Thoracic aorta endothelial cell (primary cell): Measurements from ENCODE around the gene HCAR3. TPM values are rescaled to one million over a fixed set of nuclear protein-coding genes. Genes with fewer than 3 reads are reported as not detected.

Source experiments
- small RNA-seq: library from RNA; depleted of rRNA; stranded (forward); fragments of <200 nt; gene quantifications from one replicate; pipeline ENCODE3, GENCODE V24; 2012
- total RNA-seq: library from RNA; depleted of rRNA; stranded (reverse); fragments of >200 nt; gene quantifications from 2 replicates; pipeline ENCODE4 v1.2.3, GENCODE V29; 2012

Gene HCAR3
- total RNA-seq = not detected in 2 replicates

GRCh38 chr12:122716658-122717057 is at the start of gene HCAR3:
HCAR3 (minus strand) TSS chr12:122716811; CDS start chr12:122716737, 74 bp downstream.

GRCh38 chr12:122752464-122753318 is 36.1 kb upstream of the HCAR3 start, which contains the start of gene DENR:
DENR (plus strand) TSS chr12:122752824; CDS start chr12:122753702, 878 bp downstream.

GRCh38 chr12:122730215-122731014 is 13.8 kb upstream of the HCAR3 start, which contains the start of gene HCAR1:
HCAR1 (minus strand) TSS chr12:122730844; CDS start chr12:122730339, 505 bp downstream.

GRCh38 chr12:122702890-122703611 is 13.6 kb downstream of the HCAR3 start, which contains the start of gene HCAR2:
HCAR2 (minus strand) TSS chr12:122703357; CDS start chr12:122703283, 74 bp downstream.

Small RNA genes lying within 50 kb of the gene (small RNA-seq; reads per million reads assigned to genes)
- not detected for gene AC026333.2

Other genes starting within 250 kb of the HCAR3 start
- gene ZCCHC8, start 215.9 kb downstream of the HCAR3 start, total RNA-seq = 30.6 and 32.0 TPM in 2 replicates
- 58.6 and 61.7 TPM in 2 replicates for gene RSRC2, start 189.9 kb downstream of the HCAR3 start, total RNA-seq
- gene KNTC1, start 189.6 kb downstream of the HCAR3 start, total RNA-seq = 69.3 and 82.3 TPM in 2 replicates
- gene HCAR2, start 13.5 kb downstream of the HCAR3 start, total RNA-seq = not detected in 2 replicates
- not detected in 2 replicates for gene HCAR1, start 14.0 kb upstream of the HCAR3 start, total RNA-seq
- 67.5 and 71.4 TPM in 2 replicates for gene DENR, start 36.0 kb upstream of the HCAR3 start, total RNA-seq
- gene CCDC62, start 57.8 kb upstream of the HCAR3 start, total RNA-seq = 0.72 and 0.80 TPM in 2 replicates
- gene HIP1R, start 118.6 kb upstream of the HCAR3 start, total RNA-seq = 82.2 and 93.1 TPM in 2 replicates
- 41.9 and 42.4 TPM in 2 replicates for gene VPS37B, start 179.3 kb upstream of the HCAR3 start, total RNA-seq
- 12.8 and 13.4 TPM in 2 replicates for gene ABCB9, start 249.7 kb upstream of the HCAR3 start, total RNA-seq